HG03460 (cell line): Measurements from ENCODE around the gene ATRNL1.

Source experiments
- ATAC-seq: cut with Tn5 transposase; IDR thresholded peaks from one replicate; pipeline ENCODE4 v1.9.1; 2021; ENCODE audit not compliant: unreplicated experiment

The ATRNL1 gene, protein sequence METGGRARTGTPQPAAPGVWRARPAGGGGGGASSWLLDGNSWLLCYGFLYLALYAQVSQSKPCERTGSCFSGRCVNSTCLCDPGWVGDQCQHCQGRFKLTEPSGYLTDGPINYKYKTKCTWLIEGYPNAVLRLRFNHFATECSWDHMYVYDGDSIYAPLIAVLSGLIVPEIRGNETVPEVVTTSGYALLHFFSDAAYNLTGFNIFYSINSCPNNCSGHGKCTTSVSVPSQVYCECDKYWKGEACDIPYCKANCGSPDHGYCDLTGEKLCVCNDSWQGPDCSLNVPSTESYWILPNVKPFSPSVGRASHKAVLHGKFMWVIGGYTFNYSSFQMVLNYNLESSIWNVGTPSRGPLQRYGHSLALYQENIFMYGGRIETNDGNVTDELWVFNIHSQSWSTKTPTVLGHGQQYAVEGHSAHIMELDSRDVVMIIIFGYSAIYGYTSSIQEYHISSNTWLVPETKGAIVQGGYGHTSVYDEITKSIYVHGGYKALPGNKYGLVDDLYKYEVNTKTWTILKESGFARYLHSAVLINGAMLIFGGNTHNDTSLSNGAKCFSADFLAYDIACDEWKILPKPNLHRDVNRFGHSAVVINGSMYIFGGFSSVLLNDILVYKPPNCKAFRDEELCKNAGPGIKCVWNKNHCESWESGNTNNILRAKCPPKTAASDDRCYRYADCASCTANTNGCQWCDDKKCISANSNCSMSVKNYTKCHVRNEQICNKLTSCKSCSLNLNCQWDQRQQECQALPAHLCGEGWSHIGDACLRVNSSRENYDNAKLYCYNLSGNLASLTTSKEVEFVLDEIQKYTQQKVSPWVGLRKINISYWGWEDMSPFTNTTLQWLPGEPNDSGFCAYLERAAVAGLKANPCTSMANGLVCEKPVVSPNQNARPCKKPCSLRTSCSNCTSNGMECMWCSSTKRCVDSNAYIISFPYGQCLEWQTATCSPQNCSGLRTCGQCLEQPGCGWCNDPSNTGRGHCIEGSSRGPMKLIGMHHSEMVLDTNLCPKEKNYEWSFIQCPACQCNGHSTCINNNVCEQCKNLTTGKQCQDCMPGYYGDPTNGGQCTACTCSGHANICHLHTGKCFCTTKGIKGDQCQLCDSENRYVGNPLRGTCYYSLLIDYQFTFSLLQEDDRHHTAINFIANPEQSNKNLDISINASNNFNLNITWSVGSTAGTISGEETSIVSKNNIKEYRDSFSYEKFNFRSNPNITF (N-terminal part only)

GRCh38 chr10:115093286-115093775 lies at the start of gene ATRNL1:
ATRNL1 (plus strand) TSS chr10:115093365; CDS start chr10:115093751, 386 bp downstream.
- ATAC-seq = peak; percentile 58

GRCh38 chr10:115043719-115044118 lies 49.4 kb upstream of the ATRNL1 start:
- ATAC-seq = no peak

DNA sequence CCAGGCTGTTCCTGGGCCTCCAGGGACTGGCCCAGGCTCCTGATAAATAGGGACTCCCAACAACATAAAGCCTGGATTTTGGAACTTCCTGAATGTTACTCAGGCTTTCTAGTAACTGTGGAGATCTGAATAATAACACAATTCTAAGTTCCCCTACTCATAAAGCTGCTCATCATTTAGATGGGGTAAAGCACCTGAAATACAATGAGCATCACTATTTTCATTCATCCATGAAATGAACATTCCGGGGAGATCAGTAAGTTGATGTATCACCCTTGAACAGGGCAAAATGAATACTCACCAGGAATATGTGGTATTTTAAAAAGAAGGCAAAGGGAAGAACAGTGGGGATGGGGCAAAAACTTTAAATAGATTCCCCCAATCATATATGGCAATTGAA lies 48.3 kb upstream of the ATRNL1 start:
- ATAC-seq = no peak

- ATAC-seq = no peak
These were observed 47.7 kb upstream of the ATRNL1 start for GRCh38 chr10:115045499-115045898.

- ATAC-seq = no peak
These were observed 46.4 kb upstream of the ATRNL1 start for GRCh38 chr10:115046686-115047236.

GRCh38 chr10:115047705-115048104 lies 45.5 kb upstream of the ATRNL1 start:
- no peak for ATAC-seq

- ATAC-seq = no peak
These were observed 43.8 kb upstream of the ATRNL1 start for GRCh38 chr10:115049318-115049717.

DNA sequence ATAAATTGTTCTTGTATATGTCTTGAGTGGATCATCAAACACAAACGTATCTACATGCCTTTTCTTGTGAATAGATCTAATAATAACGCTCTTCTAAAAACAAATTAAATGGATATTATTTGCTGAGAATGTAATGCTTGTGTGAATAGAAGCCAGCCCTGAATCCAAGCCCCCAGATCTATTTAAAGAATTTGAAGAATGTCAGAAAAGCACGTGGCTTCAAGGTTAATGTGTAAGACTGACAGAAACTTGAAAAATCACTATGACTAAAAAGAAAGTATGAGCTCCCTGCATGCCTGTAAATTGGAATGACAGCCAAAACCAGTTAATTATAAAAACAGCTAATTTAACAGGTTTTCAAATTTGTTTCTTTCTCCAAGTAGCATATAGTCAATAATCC lies 43.2 kb upstream of the ATRNL1 start:
- no peak for ATAC-seq

GRCh38 chr10:115050375-115051010 lies 42.7 kb upstream of the ATRNL1 start:
- no peak for ATAC-seq

DNA sequence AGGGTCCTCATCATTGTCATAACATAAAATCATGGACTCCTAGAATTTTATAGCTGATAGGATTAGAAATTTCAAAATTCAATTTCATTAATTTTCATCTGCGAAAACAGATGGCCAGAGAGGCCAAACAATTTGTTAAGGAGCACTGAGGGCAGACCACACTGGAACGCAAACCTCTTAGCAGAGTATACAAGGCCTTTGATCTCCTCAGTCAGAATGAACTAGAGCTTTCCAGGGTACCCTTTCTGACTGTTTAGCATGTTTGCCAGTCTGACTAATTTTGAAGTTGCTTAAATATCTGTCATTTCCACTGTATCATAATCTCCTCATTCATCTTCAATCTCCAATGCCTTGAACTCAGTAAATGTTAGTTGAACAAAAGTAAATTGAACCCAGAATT lies 41.9 kb upstream of the ATRNL1 start:
- ATAC-seq = no peak

DNA sequence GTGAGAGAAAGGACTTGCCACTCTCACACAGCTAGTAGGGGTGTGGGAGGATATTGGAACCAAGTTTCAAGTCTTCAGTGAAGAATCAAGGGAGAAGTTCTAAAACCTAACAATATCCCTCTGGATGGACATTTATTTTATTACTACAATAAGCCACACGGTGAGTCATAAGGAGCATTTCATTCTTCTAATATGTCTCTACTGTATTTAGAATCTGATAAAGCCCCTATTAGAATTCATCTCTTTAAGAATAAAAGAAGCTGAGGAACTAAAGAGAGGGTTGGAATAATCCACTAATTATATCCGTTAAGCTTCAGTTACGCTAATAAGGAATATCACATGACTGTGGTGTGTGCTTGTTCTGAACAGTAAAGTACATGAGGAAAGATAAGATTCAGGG lies 40.9 kb upstream of the ATRNL1 start:
- ATAC-seq = no peak

- no peak for ATAC-seq
These were observed 40.4 kb upstream of the ATRNL1 start for GRCh38 chr10:115052728-115053127.

DNA sequence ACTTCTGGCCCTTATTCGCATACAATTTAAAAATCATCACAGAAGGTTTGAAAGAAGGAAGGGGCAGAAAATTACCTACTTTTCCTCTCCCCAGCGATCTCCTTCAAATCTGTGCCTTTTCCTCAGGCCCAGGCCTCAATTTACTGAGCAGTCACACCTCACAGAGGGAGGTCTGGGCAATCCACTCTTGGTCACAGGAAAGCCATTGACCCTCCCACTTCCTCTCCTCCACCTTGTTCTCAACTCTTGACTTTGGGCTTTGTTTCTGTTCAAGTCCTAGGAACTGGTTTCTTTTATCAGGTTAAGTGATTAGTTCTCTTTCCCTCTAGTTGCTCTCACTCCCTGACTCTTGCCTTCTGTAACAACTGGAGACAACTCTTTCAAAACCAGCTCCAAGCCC lies 37.0 kb upstream of the ATRNL1 start:
- no peak for ATAC-seq

DNA sequence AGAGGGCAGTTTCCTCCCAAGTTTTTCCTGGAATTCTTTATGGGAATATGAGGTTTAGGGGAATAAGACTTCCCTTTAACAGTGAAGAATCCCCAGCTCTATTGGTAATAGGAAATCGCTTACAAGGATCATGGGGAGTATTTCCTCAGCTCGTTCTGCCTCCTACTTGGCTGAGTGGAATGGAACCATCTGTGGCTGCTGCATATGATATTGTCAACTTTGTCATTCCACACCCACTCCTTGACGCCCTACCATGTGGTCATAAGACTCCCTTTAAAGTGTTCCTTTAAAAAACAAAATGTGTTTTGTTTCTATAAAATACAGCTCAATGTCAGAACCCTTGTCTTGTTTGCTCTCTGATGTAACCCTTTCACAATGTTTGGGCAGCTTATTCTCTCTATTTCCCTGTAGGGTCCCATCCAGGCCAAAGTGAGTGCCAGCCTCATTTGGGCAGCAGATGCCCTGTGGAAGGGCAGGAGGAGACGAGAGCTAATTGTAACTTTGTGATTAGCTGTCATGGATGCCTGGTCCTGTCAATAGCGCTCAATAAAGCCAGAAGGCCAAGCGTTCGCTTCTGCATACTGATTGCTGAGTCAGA lies 33.8 kb upstream of the ATRNL1 start:
- no peak for ATAC-seq

DNA sequence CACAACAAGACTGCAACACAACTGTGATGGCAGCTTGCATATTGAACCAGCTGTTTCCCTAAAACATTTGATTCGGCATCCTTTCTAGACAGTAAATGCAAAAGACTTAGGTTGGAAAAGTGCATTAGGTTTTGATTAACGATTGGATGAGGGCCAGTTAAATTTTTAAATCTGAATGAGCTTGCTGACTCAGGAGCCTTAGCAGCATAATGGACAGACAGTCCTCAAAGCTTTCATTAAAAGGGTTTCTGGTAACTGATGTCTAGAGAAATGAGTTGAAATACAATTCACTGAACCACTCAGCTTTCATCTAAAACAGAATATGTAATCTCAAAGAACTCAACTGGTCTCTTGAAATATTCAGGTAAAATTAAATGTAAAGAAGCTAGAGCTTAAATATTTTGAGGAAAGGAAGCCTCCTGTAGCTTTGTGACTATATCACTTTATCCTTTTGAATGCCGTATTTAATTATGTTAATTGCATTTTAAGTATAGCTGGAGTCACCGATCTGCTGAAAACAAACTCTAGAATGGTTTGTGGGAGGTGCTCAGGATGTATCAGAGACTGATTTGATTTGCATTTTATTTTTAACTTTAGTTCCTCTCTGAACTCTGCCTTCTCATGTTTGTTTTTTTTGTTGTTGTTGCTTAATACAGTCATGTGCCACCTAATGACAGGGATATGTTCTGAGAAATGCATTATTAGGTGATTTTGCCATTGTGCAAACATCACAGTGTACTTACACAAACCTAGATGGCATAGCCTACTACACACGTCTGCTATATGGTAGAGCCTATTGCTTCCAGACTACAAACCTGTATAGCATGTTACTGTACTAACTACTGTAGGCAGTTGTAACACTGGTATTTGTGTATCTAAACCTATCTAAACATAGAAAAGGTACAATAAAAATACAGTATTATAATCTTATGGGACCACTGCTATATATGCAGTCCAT lies 29.2 kb upstream of the ATRNL1 start:
- no peak for ATAC-seq

DNA sequence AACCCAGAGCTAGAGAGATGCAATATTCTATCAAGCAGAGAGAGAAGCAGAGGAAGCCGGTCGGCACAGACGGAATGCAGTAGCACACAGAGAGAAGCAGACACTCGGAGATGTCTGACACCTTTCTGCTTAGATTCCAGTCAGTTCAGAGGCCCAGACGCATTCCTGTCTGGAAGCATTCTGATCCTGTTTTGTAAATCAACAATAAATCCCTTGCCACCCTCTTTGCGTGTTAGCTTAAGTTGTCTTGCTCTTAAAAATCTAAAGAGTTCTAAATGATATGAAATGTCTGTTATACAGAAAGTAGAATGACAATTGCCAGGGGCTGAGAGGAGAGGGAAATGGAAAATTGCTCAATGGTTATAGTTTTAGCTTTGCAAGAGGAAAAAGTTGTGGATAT lies 27.4 kb upstream of the ATRNL1 start:
- no peak for ATAC-seq

DNA sequence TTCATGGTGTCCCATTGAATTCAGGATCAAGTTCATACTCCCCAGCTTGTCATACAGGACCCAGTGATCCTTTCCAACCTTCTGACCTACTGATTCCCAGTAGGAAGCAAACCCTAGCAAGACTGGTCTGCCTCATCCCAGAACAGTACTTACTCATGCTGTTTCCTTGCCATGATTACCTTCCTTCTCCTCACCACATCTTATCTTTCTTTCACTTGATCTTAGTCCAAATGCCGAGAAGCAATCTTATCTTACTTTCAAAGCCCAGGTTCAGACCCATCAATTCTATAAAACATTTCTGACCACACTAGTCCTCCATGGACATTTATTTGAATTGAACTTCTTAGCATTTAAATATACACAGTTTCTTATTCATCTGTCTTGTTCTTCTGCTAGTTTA lies 26.6 kb upstream of the ATRNL1 start:
- no peak for ATAC-seq

DNA sequence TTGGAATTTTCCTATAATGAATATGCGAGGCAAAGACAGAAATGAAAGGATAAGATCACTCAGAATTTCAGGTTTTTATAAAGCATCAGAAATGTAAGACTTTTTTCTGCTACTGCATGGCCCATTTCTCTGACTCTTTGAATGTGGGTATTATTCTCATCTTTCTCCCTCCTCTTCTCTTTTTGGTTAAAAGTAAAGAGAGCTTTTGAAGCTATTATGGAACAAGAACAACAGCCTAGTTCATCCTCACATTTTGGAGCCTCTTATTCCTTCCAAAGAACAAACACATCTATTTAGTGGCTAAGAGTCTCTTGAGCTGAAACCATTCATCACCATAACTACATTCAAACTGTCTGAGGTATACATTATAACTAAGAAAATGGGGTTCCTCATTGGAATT lies 19.4 kb upstream of the ATRNL1 start:
- no peak for ATAC-seq

- no peak for ATAC-seq
These were observed 10.7 kb upstream of the ATRNL1 start for GRCh38 chr10:115082506-115082905.
